ENCODE results near the gene PLA2G4D. TPM values are rescaled to one million over a fixed set of nuclear protein-coding genes. Genes with fewer than 3 reads are reported as not detected.

Gene PLA2G4D
- total RNA-seq, 1 donor from 2014 or later = not detected

DNA sequence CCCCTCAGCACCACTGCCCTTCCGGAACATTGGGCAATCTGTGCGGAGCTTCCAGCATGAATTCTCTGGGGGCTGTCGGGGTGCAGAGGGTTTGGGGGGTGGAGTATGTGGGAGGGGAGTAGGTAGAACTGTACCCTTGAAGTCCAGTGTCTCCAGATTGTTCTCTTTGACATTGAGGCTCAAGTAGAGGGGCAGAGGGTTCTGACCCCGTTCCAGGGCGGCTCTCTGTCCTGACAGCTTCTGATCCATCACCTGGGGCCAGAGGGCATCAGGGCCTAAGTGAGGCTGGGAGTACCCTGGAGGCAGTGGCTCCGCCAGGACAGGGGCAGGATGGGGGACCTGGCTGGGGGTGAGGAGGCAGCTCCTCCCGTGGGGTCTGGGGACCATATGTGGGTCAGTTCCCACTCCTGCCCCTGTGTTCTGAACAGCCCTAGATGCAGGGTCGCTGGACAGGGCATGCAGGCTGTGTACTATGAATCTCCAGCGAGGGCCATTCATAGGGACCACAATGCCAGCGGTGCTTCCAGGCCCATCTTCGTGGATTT lies 22.1 kb downstream of the PLA2G4D start:
- ATAC-seq (ENCODE audit: low read depth) = no peak
- intact Hi-C loops (cut with micrococcal nuclease) = no loop called here
- peaks cover 5% of the 10 kb centered on the region for H3K27me3 Mint-ChIP-seq
- CTCF ChIA-PET = no interaction called here
- POLR2A ChIA-PET = interaction anchor here (0.6 kb wide), 2 partner anchors 58 to 302 kb away, joined by 3 to 4 read pairs; no protein-coding TSS in a partner anchor
- peaks cover 4% of the 10 kb centered on the region for H3K9me3 Mint-ChIP-seq
- H3K4me1 Mint-ChIP-seq = no peaks in the 10 kb centered on the region
- no peak overlapping the region for H3K27ac Mint-ChIP-seq
- TF ChIP-seq CTCF (IDR thresholded peaks at IDR 0.05) = no peak
- no peak for DNase-seq
- no peak overlapping the region for H3K4me3 Mint-ChIP-seq
- no peaks in the 10 kb centered on the region for H3K36me3 Mint-ChIP-seq (ENCODE audit: low read depth)

GRCh38 chr15:42071717-42072116 lies 22.6 kb downstream of the PLA2G4D start:
- no peak for DNase-seq
- ChIA-PET CTCF (interaction anchor here (0.9 kb wide), 1 partner anchor 12 kb away, joined by 3 read pairs; no protein-coding TSS in a partner anchor), POLR2A (interaction anchor here (0.6 kb wide), 2 partner anchors 57 to 303 kb away, joined by 3 to 4 read pairs; no protein-coding TSS in a partner anchor)
- Mint-ChIP-seq H3K9me3 (peaks cover 4% of the 10 kb centered on the region), H3K36me3 (ENCODE audit: low read depth) (no peaks in the 10 kb centered on the region), H3K4me3 (no peak overlapping the region), H3K4me1 (no peaks in the 10 kb centered on the region), H3K27me3 (peaks cover 8% of the 10 kb centered on the region), H3K27ac (no peak overlapping the region)
- intact Hi-C loops (cut with micrococcal nuclease) = no loop called here
- TF ChIP-seq CTCF (IDR thresholded peaks at IDR 0.05) = no peak
- no peak for ATAC-seq (ENCODE audit: low read depth)

DNA sequence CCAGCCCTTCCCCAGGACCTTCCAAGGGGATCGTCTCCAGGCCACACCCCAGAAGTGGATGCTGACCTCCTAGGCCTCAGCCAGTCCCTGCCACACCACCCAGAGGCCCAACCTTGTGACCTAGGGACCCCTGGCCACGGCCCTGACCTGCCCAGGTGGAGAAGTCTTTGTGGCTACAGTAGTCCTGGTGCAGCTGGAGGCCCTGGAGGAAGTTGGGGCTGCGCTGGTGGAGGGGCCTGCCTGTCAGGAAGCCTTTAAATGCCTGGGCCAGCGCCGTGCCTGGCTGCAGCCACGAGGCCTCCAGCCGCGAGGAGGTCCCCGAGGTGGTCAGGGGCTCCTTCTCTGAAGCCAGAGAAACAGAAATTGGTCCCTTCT lies 23.4 kb downstream of the PLA2G4D start:
- Mint-ChIP-seq H3K27ac (no peak overlapping the region), H3K9me3 (peaks cover 4% of the 10 kb centered on the region), H3K4me3 (no peak overlapping the region), H3K4me1 (no peaks in the 10 kb centered on the region), H3K27me3 (peaks cover 15% of the 10 kb centered on the region), H3K36me3 (ENCODE audit: low read depth) (no peaks in the 10 kb centered on the region)
- no peak for ATAC-seq (ENCODE audit: low read depth)
- CTCF ChIA-PET = interaction anchor here (0.9 kb wide), 1 partner anchor 13 kb away, joined by 3 read pairs; no protein-coding TSS in a partner anchor
- POLR2A ChIA-PET = no interaction called here
- TF ChIP-seq CTCF (IDR thresholded peaks at IDR 0.05) = no peak
- intact Hi-C loops (cut with micrococcal nuclease) = no loop called here
- no peak for DNase-seq

- ATAC-seq (ENCODE audit: low read depth) (no peak), DNase-seq (no peak)
- Mint-ChIP-seq H3K4me1 (no peaks in the 10 kb centered on the region), H3K27ac (no peak overlapping the region), H3K27me3 (peaks cover 15% of the 10 kb centered on the region), H3K4me3 (no peak overlapping the region), H3K9me3 (peaks cover 4% of the 10 kb centered on the region), H3K36me3 (ENCODE audit: low read depth) (no peaks in the 10 kb centered on the region)
- no peak for TF ChIP-seq CTCF (IDR thresholded peaks at IDR 0.05)
- intact Hi-C loops (cut with micrococcal nuclease) = no loop called here
- CTCF ChIA-PET = no interaction called here
- POLR2A ChIA-PET = no interaction called here
Measured at GRCh38 chr15:42070279-42070975, 23.9 kb downstream of the PLA2G4D start.

- no peak for DNase-seq
- no peaks in the 10 kb centered on the region for H3K36me3 Mint-ChIP-seq (ENCODE audit: low read depth)
- peaks cover 4% of the 10 kb centered on the region for H3K9me3 Mint-ChIP-seq
- CTCF ChIA-PET = no interaction called here
- POLR2A ChIA-PET = no interaction called here
- ATAC-seq (ENCODE audit: low read depth) = no peak
- no peak overlapping the region for H3K27ac Mint-ChIP-seq
- peaks cover 15% of the 10 kb centered on the region for H3K27me3 Mint-ChIP-seq
- intact Hi-C loops (cut with micrococcal nuclease) = no loop called here
- no peak overlapping the region for H3K4me3 Mint-ChIP-seq
- no peak for TF ChIP-seq CTCF (IDR thresholded peaks at IDR 0.05)
- H3K4me1 Mint-ChIP-seq = no peaks in the 10 kb centered on the region
Measured at GRCh38 chr15:42069496-42070278, 24.7 kb downstream of the PLA2G4D start.

All from activated B cell treated with CpG ODN at 0.5 μM for 24 hours (primary cell).